CD4-positive, alpha-beta T cell treated with Interleukin-17A for 4 hours (primary cell): ENCODE data around the gene ACSL4.
"Not testable (repeated sequence)": the region's sequence is repeated elsewhere in the genome, so short reads cannot be mapped to it uniquely, and the experiment has no call there.

Source experiments
- DNase-seq: peaks from one replicate; pipeline ENCODE4 v3.0.0-alpha.2; 2020; ENCODE audit warnings: mixed read lengths

Gene ACSL4

GRCh38 chrX:109658391-109658790 lies 74.7 kb downstream of the ACSL4 start:
- DNase-seq: no peak

GRCh38 chrX:109657364-109657763 lies 75.7 kb downstream of the ACSL4 start:
- DNase-seq: not testable (repeated sequence)

- no peak for DNase-seq
These were observed 76.3 kb downstream of the ACSL4 start for GRCh38 chrX:109656774-109657173.

GRCh38 chrX:109655502-109656201 lies 77.4 kb downstream of the ACSL4 start:
- no peak for DNase-seq

GRCh38 chrX:109654516-109655109 lies 78.4 kb downstream of the ACSL4 start:
- no peak for DNase-seq

- DNase-seq: not testable (repeated sequence)
These were observed 88.4 kb downstream of the ACSL4 start for GRCh38 chrX:109644671-109645070.

- DNase-seq: no peak
These were observed 89.4 kb downstream of the ACSL4 start for GRCh38 chrX:109643687-109644086.

- no peak for DNase-seq
These were observed 94.9 kb downstream of the ACSL4 start for GRCh38 chrX:109638158-109638557.

- not testable (repeated sequence) for DNase-seq
These were observed 95.6 kb downstream of the ACSL4 start for GRCh38 chrX:109637477-109637876.

- no peak for DNase-seq
These were observed 97.9 kb downstream of the ACSL4 start for GRCh38 chrX:109635146-109635545.

- no peak for DNase-seq
These were observed 100.1 kb downstream of the ACSL4 start for GRCh38 chrX:109632906-109633504.

GRCh38 chrX:109629310-109629709 lies 103.7 kb downstream of the ACSL4 start:
- DNase-seq: no peak

GRCh38 chrX:109626637-109627036 lies 106.4 kb downstream of the ACSL4 start:
- no peak for DNase-seq

- DNase-seq: no peak
These were observed 108.1 kb downstream of the ACSL4 start, which contains the start of gene KCNE5 for GRCh38 chrX:109624641-109625616. KCNE5 (minus strand) TSS chrX:109625172; CDS start chrX:109625020, 152 bp downstream.

- no peak for DNase-seq
These were observed 109.1 kb downstream of the ACSL4 start for GRCh38 chrX:109623997-109624396.

GRCh38 chrX:109622270-109622669 lies 110.8 kb downstream of the ACSL4 start:
- no peak for DNase-seq

- DNase-seq: no peak
These were observed 113.3 kb downstream of the ACSL4 start for GRCh38 chrX:109619771-109620170.

- no peak for DNase-seq
These were observed 118.1 kb downstream of the ACSL4 start for GRCh38 chrX:109614951-109615350.

- no peak for DNase-seq
These were observed 131.6 kb downstream of the ACSL4 start for GRCh38 chrX:109601486-109601885.

- DNase-seq: no peak
These were observed 132.8 kb downstream of the ACSL4 start for GRCh38 chrX:109600237-109600651.

- DNase-seq: no peak
These were observed 137.0 kb downstream of the ACSL4 start for GRCh38 chrX:109596015-109596414.
